ENCODE data around the gene TMTC2. TPM values are rescaled to one million over a fixed set of nuclear protein-coding genes. Genes with fewer than 3 reads are reported as not detected.

TMTC2 gene
- total and polyA plus RNA-seq, 2 donors (not counting 1 experiment from before 2014, with no cell fraction given) = 2.4 to 3.2 TPM

DNA sequence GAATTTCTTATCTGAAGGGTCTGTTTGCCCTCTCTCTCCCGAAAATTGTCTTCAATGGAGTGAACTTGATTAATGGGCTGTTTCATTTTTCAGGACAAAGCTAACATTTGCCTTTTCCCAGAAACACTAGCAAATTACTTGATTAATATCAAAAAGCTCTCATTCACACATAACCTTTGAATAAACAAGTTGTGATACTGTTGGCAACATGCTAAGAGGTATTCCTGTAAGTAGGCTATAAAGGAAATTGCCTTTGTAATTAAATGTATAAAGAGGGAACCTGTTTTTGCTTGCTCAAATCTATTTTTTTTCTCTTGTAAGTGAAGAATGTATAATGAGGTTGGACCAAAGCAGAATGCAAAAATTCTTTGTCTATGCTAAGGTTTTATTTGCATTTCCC, 457.2 kb downstream of the TMTC2 start:
- Histone ChIP-seq H3K4me1 (ENCODE audit: control insufficient read depth in 2 of 2, insufficient read depth in 2 of 2, low read length in 2 of 2) (no peaks in the 10 kb centered on the region), H2AFZ (ENCODE audit: insufficient read depth, low read depth, low read length, poor library complexity, severe bottlenecking) (no peak overlapping the region), H3K9ac (ENCODE audit: low read length) (no peak overlapping the region), H3K27ac (ENCODE audit: low read length in 2 of 2) (no peak overlapping the region), H4K20me1 (ENCODE audit: control insufficient read depth, insufficient read depth, low read length, poor library complexity, severe bottlenecking) (no peaks in the 10 kb centered on the region), H3K79me2 (ENCODE audit: control insufficient read depth, insufficient read depth, low read length) (no peaks in the 10 kb centered on the region), H3K36me3 (replicated peaks in 1 of 2; ENCODE audit: control extremely low read depth in 1 of 2, control insufficient read depth in 1 of 2, extremely low read depth in 1 of 2, insufficient read depth in 2 of 2, low read length in 1 of 2) (no peaks in the 10 kb centered on the region), H3K27me3 (replicated peaks in 1 of 4; ENCODE audit: control extremely low read depth in 1 of 4, control insufficient read depth in 3 of 4, insufficient read depth in 4 of 4, low read length in 3 of 4) (no peaks in the 10 kb centered on the region), H3K4me2 (replicated peaks; ENCODE audit: low read depth, low read length, poor library complexity, severe bottlenecking) (no peak overlapping the region), H3K4me3 (ENCODE audit: control extremely low read depth in 1 of 5, extremely low read depth in 1 of 5, insufficient read depth in 1 of 5, low read depth in 2 of 5, low read length in 4 of 5) (no peak overlapping the region), H3K9me3 (ENCODE audit: control extremely low read depth in 1 of 3, control insufficient read depth in 2 of 3, insufficient read depth in 1 of 3, low read length in 2 of 3) (peaks cover 0 to 14% (median 2%) of the 10 kb centered on the region in 3 donors)
- ATAC-seq (ENCODE audit: low read depth) (no peak), DNase-seq (no peak)
- CTCF ChIA-PET = no interaction called here
- intact Hi-C loops (cut with micrococcal nuclease) = no loop called here
- TF ChIP-seq EZH2 (IDR thresholded peaks at IDR 0.05; ENCODE audit: borderline replicate concordance, insufficient read depth, low read depth, low read length, poor library complexity, severe bottlenecking) = no peak
- TF ChIP-seq, protein P1, sequence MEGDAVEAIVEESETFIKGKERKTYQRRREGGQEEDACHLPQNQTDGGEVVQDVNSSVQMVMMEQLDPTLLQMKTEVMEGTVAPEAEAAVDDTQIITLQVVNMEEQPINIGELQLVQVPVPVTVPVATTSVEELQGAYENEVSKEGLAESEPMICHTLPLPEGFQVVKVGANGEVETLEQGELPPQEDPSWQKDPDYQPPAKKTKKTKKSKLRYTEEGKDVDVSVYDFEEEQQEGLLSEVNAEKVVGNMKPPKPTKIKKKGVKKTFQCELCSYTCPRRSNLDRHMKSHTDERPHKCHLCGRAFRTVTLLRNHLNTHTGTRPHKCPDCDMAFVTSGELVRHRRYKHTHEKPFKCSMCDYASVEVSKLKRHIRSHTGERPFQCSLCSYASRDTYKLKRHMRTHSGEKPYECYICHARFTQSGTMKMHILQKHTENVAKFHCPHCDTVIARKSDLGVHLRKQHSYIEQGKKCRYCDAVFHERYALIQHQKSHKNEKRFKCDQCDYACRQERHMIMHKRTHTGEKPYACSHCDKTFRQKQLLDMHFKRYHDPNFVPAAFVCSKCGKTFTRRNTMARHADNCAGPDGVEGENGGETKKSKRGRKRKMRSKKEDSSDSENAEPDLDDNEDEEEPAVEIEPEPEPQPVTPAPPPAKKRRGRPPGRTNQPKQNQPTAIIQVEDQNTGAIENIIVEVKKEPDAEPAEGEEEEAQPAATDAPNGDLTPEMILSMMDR (IDR thresholded peaks at IDR 0.05) = no peak
- H3K27me3 Mint-ChIP-seq = no peaks in the 10 kb centered on the region
- no peaks in the 10 kb centered on the region for H3K4me1 Mint-ChIP-seq
- H3K4me3 Mint-ChIP-seq = no peak overlapping the region
- H3K9me3 Mint-ChIP-seq (ENCODE audit: insufficient read depth) = peaks cover 5% of the 10 kb centered on the region
- WGBS (ENCODE audit: insufficient coverage) = no CpG with 5 or more reads among the region's 1 CpG
- POLR2A ChIA-PET = no interaction called here
- no peak overlapping the region for H3K27ac Mint-ChIP-seq

DNA sequence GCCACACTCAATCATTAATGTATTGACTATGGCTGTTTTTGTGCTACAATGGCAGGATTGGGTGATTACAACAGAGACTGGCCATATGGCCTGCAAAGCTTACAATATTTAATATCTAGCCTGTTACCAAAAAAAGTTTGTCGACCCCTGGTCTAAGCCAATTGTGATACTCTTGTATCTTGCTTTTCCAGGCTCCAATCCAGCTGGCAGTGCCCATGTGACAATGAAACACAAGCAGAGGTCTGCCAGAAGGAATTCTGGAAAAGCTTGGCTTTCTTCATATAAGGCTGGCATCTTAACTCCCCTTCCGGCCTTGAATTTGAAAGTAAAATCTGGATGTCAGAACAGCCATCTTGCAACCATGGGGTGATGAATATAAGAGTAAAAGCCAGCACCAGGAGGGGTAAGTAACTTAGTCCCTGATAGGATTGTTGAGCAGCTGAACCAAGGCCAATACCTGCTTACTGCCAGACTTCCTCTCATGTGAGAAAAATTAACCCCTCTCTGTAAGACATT, 458.7 kb downstream of the TMTC2 start:
- intact Hi-C loops (cut with micrococcal nuclease) = no loop called here
- Mint-ChIP-seq H3K27me3 (no peaks in the 10 kb centered on the region), H3K4me3 (no peak overlapping the region), H3K27ac (no peak overlapping the region), H3K9me3 (ENCODE audit: insufficient read depth) (peaks cover 3% of the 10 kb centered on the region), H3K4me1 (no peaks in the 10 kb centered on the region)
- Histone ChIP-seq H2AFZ (ENCODE audit: insufficient read depth, low read depth, low read length, poor library complexity, severe bottlenecking) (no peak overlapping the region), H3K27me3 (replicated peaks in 1 of 4; ENCODE audit: control extremely low read depth in 1 of 4, control insufficient read depth in 3 of 4, insufficient read depth in 4 of 4, low read length in 3 of 4) (no peaks in the 10 kb centered on the region), H3K4me2 (replicated peaks; ENCODE audit: low read depth, low read length, poor library complexity, severe bottlenecking) (no peak overlapping the region), H3K4me3 (ENCODE audit: control extremely low read depth in 1 of 5, extremely low read depth in 1 of 5, insufficient read depth in 1 of 5, low read depth in 2 of 5, low read length in 4 of 5) (no peak overlapping the region), H3K4me1 (ENCODE audit: control insufficient read depth in 2 of 2, insufficient read depth in 2 of 2, low read length in 2 of 2) (no peaks in the 10 kb centered on the region), H4K20me1 (ENCODE audit: control insufficient read depth, insufficient read depth, low read length, poor library complexity, severe bottlenecking) (no peaks in the 10 kb centered on the region), H3K79me2 (ENCODE audit: control insufficient read depth, insufficient read depth, low read length) (no peaks in the 10 kb centered on the region), H3K9ac (ENCODE audit: low read length) (no peak overlapping the region), H3K27ac (ENCODE audit: low read length in 2 of 2) (no peak overlapping the region), H3K9me3 (ENCODE audit: control extremely low read depth in 1 of 3, control insufficient read depth in 2 of 3, insufficient read depth in 1 of 3, low read length in 2 of 3) (peaks cover 0 to 6% (median 4%) of the 10 kb centered on the region in 3 donors), H3K36me3 (replicated peaks in 1 of 2; ENCODE audit: control extremely low read depth in 1 of 2, control insufficient read depth in 1 of 2, extremely low read depth in 1 of 2, insufficient read depth in 2 of 2, low read length in 1 of 2) (no peaks in the 10 kb centered on the region)
- 100% methylated on average over 1 of the region's 2 CpGs for WGBS (ENCODE audit: insufficient coverage)
- DNase-seq = no peak
- TF ChIP-seq EZH2 (IDR thresholded peaks at IDR 0.05; ENCODE audit: borderline replicate concordance, insufficient read depth, low read depth, low read length, poor library complexity, severe bottlenecking) = no peak
- ChIA-PET CTCF (no interaction called here), POLR2A (no interaction called here)
- no peak for ATAC-seq (ENCODE audit: low read depth)

Measured in B cell (primary cell).